B cell (primary cell): ENCODE measurements around the gene PXMP2. TPM values are rescaled to one million over a fixed set of nuclear protein-coding genes. Genes with fewer than 3 reads are reported as not detected.

Source experiments
- ATAC-seq: fragments of 200-7000 bp; cut with Tn5 transposase; one replicate; pipeline ENCODE4 v1.10.0; 2021; ENCODE audit warnings: low read depth, mild to moderate bottlenecking, moderate number of reproducible peaks, moderate library complexity
- CTCF ChIA-PET: fragments of 350-600 bp; sonication (Branson Sonifier 250); formaldehyde crosslinking; loops from one replicate; lab custom pipeline; 2021; ENCODE audit warnings: antibody characterized with exemption, inconsistent platforms; lab: Charles Lee
- POLR2A ChIA-PET: fragments of 350-600 bp; sonication (Branson Sonifier 250); formaldehyde crosslinking; loops from one replicate; lab custom pipeline; 2021; ENCODE audit warnings: antibody characterized with exemption; lab: Charles Lee
- DNase-seq: peaks from one replicate; pipeline ENCODE4 v3.0.0; 2013
- H2AFZ ChIP-seq: 2 replicates; pipeline ENCODE4 v1.6.1; 2012; ENCODE audit warnings: mild to moderate bottlenecking, low read depth, low read length; ENCODE audit not compliant: insufficient read depth, poor library complexity, severe bottlenecking
- H3K27ac ChIP-seq, 2 donors: 1 replicate in 1 of 2; 2 replicates in 1 of 2; pipeline ENCODE4 v1.5.1; 2012 to 2013; ENCODE audit warnings: low read length in 2 of 2, mild to moderate bottlenecking in 2 of 2, moderate library complexity in 1 of 2
- H3K27me3 ChIP-seq, 4 experiments: fragments of 200-600 bp in 1 of 4; sonication (generic) in 1 of 4; replicated peaks in 1 of 4; 1 replicate in 2 of 4; 2 replicates in 2 of 4; pipeline versions ENCODE4 v1.6.1 to v1.7.0; 2013 to 2016; ENCODE audit warnings: low read length in 3 of 4, mild to moderate bottlenecking in 2 of 4, mixed read lengths in 1 of 4, moderate library complexity in 1 of 4; ENCODE audit not compliant: insufficient read depth in 4 of 4, control insufficient read depth in 3 of 4; ENCODE audit errors: control extremely low read depth in 1 of 4
- H3K36me3 ChIP-seq, 2 experiments: replicated peaks in 1 of 2; 1 replicate in 1 of 2; 2 replicates in 1 of 2; pipeline versions ENCODE4 v1.6.1 to v1.7.1; 2013; ENCODE audit warnings: low read length in 1 of 2; ENCODE audit not compliant: insufficient read depth in 2 of 2, control insufficient read depth in 1 of 2; ENCODE audit errors: control extremely low read depth in 1 of 2, extremely low read depth in 1 of 2
- H3K4me1 ChIP-seq, 2 donors: fragments of 200-600 bp in 1 of 2; sonication (generic) in 1 of 2; 1 replicate in 1 of 2; 2 replicates in 1 of 2; pipeline versions ENCODE4 v1.5.1 to v1.6.1; 2013 to 2017; ENCODE audit warnings: low read length in 2 of 2; ENCODE audit not compliant: control insufficient read depth in 2 of 2, insufficient read depth in 2 of 2
- H3K4me2 ChIP-seq: replicated peaks from 2 replicates; pipeline ENCODE3; 2012; ENCODE audit warnings: mild to moderate bottlenecking, low read depth, low read length; ENCODE audit not compliant: poor library complexity, severe bottlenecking
- H3K4me3 ChIP-seq, 5 experiments: fragments of 200-600 bp in 1 of 5; sonication (generic) in 1 of 5; 1 replicate in 3 of 5; 2 replicates in 2 of 5; pipeline versions ENCODE4 v1.5.1 to v1.7.0; 2011 to 2016; ENCODE audit warnings: low read length in 4 of 5, mild to moderate bottlenecking in 4 of 5, low read depth in 2 of 5, control low read depth in 1 of 5, moderate library complexity in 1 of 5; ENCODE audit not compliant: insufficient read depth in 1 of 5; ENCODE audit errors: control extremely low read depth in 1 of 5, extremely low read depth in 1 of 5
- H3K79me2 ChIP-seq: fragments of 200-600 bp; sonication (generic); one replicate; pipeline ENCODE4 v1.6.0; 2016; ENCODE audit warnings: low read length; ENCODE audit not compliant: control insufficient read depth, insufficient read depth
- H3K9ac ChIP-seq: fragments of 200-600 bp; sonication (generic); 2 replicates; pipeline ENCODE4 v1.6.1; 2017; ENCODE audit warnings: mild to moderate bottlenecking, low read length, moderate library complexity
- H3K9me3 ChIP-seq, 3 donors: one replicate each; pipeline versions ENCODE4 v1.6.1 to v1.7.1; 2013; ENCODE audit warnings: low read length in 2 of 3; ENCODE audit not compliant: control insufficient read depth in 2 of 3, insufficient read depth in 1 of 3; ENCODE audit errors: control extremely low read depth in 1 of 3
- H4K20me1 ChIP-seq: 2 replicates; pipeline ENCODE4 v1.6.0; 2012; ENCODE audit warnings: mild to moderate bottlenecking, low read length; ENCODE audit not compliant: insufficient read depth, control insufficient read depth, poor library complexity, severe bottlenecking
- H3K27ac Mint-ChIP-seq: one replicate; pipeline ENCODE4 v1.8.0; 2021; ENCODE audit warnings: mixed read lengths
- H3K27me3 Mint-ChIP-seq: one replicate; pipeline ENCODE4 v1.8.0; 2021; ENCODE audit warnings: mixed read lengths
- H3K4me1 Mint-ChIP-seq: one replicate; pipeline ENCODE4 v1.8.0; 2021; ENCODE audit warnings: mixed read lengths
- H3K4me3 Mint-ChIP-seq: one replicate; pipeline ENCODE4 v1.8.0; 2021; ENCODE audit warnings: mixed read lengths
- H3K9me3 Mint-ChIP-seq: one replicate; pipeline ENCODE4 v1.8.0; 2022; ENCODE audit warnings: mixed read lengths; ENCODE audit not compliant: insufficient read depth
- EZH2 ChIP-seq: IDR thresholded peaks from 2 replicates; pipeline ENCODE4 v1.6.1; 2012; ENCODE audit warnings: borderline replicate concordance, low read depth, mild to moderate bottlenecking, moderate library complexity, low read length; ENCODE audit not compliant: insufficient read depth, poor library complexity, severe bottlenecking
- WGBS: methylation state at CpG from one replicate; pipeline ENCODE4 v1.1.5; 2013; ENCODE audit warnings: missing lambda C conversion rate; ENCODE audit not compliant: insufficient coverage; 5-methylcytosine and 5-hydroxymethylcytosine counted together
- intact Hi-C: fragments of 100-400 bp; cut with micrococcal nuclease; formaldehyde crosslinking; loops from one replicate; pipeline ENCODE4 v1.10.0; 2022
- polyA plus RNA-seq: library from polyadenylated mRNA; depleted of rRNA; stranded (reverse); fragments of >200 nt; gene quantifications from 2 replicates; pipeline ENCODE4 v1.2.3, GENCODE V29; 2012
- total RNA-seq, 2 donors: library from RNA; stranded (reverse); fragments of 120-200 nt in 1 of 2; gene quantifications; 1 replicate in 1 of 2; 2 replicates in 1 of 2; pipeline versions ENCODE4 v1.2.3 to v1.2.4, GENCODE V29; 2013 to 2022
- TF ChIP-seq, protein P1 (sequence below): fragments of 200-600 bp; IDR thresholded peaks from one replicate; pipeline ENCODE4 v1.8.0; 2022; ENCODE audit warnings: antibody characterized with exemption, mild to moderate bottlenecking

PXMP2 gene
- total and polyA plus RNA-seq, 2 donors (not counting 1 experiment from before 2014, with no cell fraction given), result 4.3 to 10.2 TPM

DNA sequence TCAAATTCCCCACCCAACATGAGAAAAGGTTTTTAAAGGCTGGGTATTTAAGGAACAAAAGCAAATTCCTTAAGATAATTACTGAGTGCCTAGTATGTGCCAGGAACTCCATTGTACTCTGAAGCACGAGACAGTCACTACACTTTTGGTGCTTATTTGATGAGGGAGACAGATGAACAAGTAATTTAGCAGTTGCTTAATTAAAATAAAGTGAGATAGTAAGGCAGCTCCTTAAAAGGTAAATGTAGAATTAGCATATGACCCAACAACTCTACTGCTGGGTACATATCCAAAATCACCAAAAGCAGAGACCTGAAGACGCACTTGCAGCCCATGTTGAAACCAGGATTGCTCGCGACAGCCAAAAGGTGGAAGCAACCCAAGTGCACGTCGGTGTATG is 21.6 kb upstream of the PXMP2 start:
- Mint-ChIP-seq H3K9me3 (no peaks in the 10 kb centered on the region), H3K27me3 (no peaks in the 10 kb centered on the region), H3K27ac (no peak overlapping the region), H3K4me3 (no peak overlapping the region), H3K4me1 (no peaks in the 10 kb centered on the region)
- ChIA-PET CTCF (no interaction called here), POLR2A (no interaction called here)
- Histone ChIP-seq H3K79me2 (no peaks in the 10 kb centered on the region), H2AFZ (no peak overlapping the region), H3K27me3 (no peaks in the 10 kb centered on the region), H3K4me2 (no peak overlapping the region), H3K27ac (no peak overlapping the region), H3K9ac (no peak overlapping the region), H4K20me1 (no peaks in the 10 kb centered on the region), H3K9me3 (no peaks in the 10 kb centered on the region), H3K4me3 (no peak overlapping the region), H3K4me1 (no peaks in the 10 kb centered on the region), H3K36me3 (peaks cover 2 to 58% of the 10 kb centered on the region in 2 experiments)
- ATAC-seq, result no peak
- TF ChIP-seq EZH2, result no peak
- TF ChIP-seq, protein P1, sequence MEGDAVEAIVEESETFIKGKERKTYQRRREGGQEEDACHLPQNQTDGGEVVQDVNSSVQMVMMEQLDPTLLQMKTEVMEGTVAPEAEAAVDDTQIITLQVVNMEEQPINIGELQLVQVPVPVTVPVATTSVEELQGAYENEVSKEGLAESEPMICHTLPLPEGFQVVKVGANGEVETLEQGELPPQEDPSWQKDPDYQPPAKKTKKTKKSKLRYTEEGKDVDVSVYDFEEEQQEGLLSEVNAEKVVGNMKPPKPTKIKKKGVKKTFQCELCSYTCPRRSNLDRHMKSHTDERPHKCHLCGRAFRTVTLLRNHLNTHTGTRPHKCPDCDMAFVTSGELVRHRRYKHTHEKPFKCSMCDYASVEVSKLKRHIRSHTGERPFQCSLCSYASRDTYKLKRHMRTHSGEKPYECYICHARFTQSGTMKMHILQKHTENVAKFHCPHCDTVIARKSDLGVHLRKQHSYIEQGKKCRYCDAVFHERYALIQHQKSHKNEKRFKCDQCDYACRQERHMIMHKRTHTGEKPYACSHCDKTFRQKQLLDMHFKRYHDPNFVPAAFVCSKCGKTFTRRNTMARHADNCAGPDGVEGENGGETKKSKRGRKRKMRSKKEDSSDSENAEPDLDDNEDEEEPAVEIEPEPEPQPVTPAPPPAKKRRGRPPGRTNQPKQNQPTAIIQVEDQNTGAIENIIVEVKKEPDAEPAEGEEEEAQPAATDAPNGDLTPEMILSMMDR, result no peak
- no peak for DNase-seq
- WGBS, result 100% methylated on average over 1 of the region's 6 CpGs
- intact Hi-C loops, result no loop called here

DNA sequence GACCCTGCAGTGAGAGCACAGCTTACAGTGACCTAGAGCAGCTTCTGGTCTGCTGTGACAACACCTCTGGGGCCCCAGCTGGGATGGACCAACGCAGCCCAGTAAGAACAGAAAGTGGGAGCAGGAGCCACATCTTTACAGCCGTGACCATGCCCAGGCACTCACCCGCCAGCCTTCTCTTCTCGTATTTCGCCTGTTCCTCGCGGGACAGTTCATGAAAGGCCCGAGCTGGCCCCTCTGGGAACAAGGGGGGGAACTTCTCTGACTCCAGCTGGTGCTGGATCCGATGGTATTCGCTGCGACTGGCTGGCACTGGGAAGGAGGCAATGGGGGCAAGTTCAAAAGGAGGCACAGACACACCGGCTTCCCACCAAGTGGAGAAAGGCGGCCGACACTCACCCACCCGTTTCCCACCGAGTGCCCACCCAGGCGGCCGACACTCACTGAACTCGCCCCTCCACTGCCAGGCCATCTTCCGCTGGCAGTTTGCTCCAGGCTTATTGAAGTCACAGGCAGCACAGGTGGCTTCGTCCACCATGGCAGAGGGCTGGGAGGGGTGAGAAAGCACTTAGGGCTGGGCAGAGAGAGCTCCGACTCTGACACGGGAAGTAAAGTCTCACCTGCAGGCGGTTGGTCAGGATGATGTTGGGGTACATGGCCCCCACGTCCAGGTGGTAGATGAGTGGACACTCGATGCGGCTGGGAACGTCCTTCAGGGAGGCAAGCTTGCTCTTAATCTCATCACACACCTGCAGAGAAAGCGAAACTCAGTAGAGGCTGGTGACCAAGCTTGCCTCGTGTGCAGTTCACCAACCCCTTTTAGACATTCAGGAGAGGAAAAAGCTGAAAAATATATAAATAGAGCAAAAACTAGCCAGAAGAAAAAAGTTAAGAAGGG is 18.9 kb upstream of the PXMP2 start:
- Histone ChIP-seq H3K36me3 (peaks cover 1 to 56% of the 10 kb centered on the region in 2 experiments), H4K20me1 (no peaks in the 10 kb centered on the region), H2AFZ (no peak overlapping the region), H3K4me3 (no peak overlapping the region), H3K27me3 (no peaks in the 10 kb centered on the region), H3K27ac (no peak overlapping the region), H3K4me1 (no peaks in the 10 kb centered on the region), H3K9ac (no peak overlapping the region), H3K4me2 (no peak overlapping the region), H3K79me2 (no peaks in the 10 kb centered on the region), H3K9me3 (no peaks in the 10 kb centered on the region)
- Mint-ChIP-seq H3K27me3 (no peaks in the 10 kb centered on the region), H3K27ac (no peak overlapping the region), H3K4me3 (no peak overlapping the region), H3K4me1 (no peaks in the 10 kb centered on the region), H3K9me3 (no peaks in the 10 kb centered on the region)
- DNase-seq (no peak), ATAC-seq (no peak)
- POLR2A ChIA-PET, result no interaction called here
- WGBS, result 98% methylated on average over 26 of the region's 30 CpGs
- no peak for TF ChIP-seq EZH2
- TF ChIP-seq, protein P1, result no peak
- intact Hi-C loops, result no loop called here
- CTCF ChIA-PET, result interaction anchor here (0.6 kb wide), 2 partner anchors 55 to 182 kb away, joined by 3 read pairs; no protein-coding TSS in a partner anchor
